GM21528 (cell line): ENCODE results near the gene SESTD1.
"Not testable (repeated sequence)": the region's sequence is repeated elsewhere in the genome, so short reads cannot be mapped to it uniquely, and the experiment has no call there.

ENCODE experiments used
- ATAC-seq: cut with Tn5 transposase; IDR thresholded peaks from one replicate; pipeline ENCODE4 v1.9.1; 2021; ENCODE audit warnings: mild to moderate bottlenecking, moderate library complexity; ENCODE audit not compliant: unreplicated experiment, low FRiP score

Gene SESTD1

DNA sequence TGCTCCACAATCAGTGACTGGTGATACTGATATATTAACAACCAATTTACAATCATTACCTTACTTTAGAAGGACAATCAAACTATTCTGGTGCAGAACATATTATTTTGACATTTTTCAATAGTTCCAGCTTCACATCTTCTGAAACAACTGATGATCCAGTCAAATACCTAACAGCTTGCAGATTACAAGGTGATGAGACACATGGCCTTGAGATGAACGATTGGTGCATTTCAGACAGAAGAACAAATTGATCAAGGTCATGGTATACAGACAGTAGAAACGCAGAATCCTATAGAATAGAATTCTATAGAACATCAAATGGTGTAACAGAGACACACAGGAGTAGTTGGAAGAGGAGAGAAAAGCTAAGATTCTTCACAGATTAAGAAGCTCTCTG, 24.8 kb downstream of the SESTD1 start:
- ATAC-seq: no peak

DNA sequence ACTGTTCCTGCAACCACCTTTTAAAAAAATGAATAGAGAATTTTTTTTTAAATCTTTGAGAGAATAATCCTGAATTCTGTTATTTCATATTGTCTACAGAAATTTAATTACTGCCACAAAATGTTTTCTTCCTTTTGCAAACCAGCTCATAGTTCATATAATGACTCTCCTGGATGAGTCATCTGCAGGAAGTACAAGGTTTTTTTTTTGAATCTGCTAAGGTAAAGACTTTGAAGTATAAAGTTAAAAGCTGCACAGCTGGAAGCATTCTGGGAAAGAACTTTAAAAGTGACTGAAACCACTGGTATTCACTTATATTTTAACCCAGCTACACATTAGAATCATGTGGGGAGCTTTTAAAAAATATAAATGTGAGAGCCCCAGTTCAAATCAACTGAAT, 25.4 kb downstream of the SESTD1 start:
- ATAC-seq: peak; percentile 69

DNA sequence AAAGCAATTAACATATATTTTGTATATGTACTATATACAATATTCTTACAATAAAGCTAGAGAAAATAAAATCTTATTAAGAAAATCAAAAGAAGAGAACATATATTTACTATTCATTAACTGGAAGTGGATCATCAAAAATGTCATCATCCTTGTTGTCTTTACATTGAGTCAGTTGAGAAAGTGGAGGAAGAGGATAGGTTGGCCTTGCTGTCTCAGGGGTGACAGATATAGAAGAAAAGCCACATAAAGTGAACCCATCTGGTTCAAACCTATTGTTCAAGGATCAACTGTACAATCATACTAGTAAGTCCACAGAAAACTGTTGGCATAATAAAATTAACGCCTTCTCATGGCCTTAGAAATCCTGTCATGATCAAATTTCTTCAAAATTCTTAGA, 26.6 kb downstream of the SESTD1 start:
- ATAC-seq: no peak

DNA sequence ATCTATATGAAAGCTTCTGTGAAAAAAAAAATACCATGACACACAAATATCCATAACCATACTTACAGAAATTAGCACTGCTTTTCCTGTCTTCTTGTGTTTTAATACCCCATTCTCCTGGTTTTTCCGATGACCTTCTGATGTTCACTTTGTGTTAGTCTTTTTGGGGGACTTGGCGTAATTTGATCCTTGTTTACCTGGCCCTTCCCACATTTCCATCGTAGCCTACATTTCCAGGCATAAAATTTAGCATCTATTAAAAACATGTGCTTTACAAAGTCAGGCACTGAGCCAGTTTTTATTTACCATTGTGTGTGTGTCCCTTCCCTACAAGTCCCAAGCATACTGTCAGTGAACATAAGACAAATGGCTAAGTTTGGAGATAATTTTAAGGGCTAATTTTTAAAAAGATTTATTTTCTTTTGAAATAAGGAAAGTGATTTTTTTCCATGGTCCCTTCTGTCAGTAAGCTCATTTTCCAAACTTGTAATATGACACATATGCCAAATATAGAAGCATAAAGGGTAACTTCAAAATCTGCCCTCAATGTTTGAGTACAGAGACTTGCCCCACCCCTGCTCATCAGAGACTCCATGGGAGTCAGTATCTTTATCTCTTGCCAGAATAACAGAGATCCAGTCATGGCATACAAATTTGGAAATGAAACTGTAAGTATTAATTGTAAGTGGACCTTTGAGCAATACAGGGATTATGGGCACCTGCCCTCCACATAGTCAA, 27.3 kb downstream of the SESTD1 start:
- no peak for ATAC-seq

DNA sequence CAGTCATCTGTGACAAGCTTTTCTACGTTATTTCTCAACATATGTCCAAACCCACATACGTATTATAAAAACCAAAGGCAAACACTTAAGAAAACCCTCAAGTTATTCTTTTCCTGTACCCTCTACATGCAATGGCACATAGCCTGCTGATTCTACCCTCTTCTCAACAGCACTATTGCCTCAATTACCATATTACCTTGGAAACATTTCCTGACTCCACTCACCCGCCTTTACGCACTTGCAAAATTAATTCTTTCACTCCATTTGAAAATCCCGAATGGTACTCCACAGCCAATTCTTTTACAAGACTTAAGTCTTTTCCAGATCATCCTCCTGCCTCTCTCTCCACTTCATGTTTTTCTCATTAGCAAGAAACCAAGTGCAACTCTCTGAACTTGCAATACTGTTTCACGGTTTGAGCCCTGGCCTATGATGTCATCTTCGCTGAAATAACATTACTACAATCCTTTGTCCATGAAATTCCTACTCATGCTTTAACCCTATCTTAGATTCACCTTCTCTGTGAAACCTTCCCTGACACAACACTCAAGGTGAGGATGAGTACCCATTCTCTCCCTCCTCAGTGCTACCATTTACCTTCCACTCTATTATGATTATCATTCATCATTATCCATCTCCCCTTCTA, 29.0 kb downstream of the SESTD1 start:
- ATAC-seq: no peak

DNA sequence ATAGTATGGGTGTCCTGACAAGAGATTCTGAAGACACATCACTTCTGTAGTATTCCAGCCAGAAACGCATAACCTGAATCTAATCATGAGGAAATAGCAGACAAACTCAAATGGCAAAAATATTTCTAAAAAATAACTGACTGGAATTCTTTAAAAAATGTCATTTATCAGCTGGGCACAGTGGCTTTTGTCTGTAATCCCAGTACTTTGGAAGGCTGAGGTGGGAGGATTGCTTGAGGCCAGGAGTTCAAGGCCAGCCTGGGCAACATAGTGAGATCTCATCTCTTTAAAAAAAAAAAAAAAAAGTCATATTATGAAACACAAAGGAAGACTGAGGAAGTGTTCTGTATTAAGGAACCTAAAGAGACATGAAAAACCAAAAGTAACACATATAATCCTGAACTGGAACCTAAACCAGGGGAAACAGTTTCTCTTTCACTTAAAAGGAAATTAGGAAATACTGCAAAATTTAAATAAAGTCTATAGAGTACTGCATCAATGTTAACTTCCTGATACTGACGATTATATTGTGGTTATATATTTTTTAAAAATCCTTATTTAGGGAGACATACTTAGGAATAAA, 29.9 kb downstream of the SESTD1 start:
- ATAC-seq: no peak

DNA sequence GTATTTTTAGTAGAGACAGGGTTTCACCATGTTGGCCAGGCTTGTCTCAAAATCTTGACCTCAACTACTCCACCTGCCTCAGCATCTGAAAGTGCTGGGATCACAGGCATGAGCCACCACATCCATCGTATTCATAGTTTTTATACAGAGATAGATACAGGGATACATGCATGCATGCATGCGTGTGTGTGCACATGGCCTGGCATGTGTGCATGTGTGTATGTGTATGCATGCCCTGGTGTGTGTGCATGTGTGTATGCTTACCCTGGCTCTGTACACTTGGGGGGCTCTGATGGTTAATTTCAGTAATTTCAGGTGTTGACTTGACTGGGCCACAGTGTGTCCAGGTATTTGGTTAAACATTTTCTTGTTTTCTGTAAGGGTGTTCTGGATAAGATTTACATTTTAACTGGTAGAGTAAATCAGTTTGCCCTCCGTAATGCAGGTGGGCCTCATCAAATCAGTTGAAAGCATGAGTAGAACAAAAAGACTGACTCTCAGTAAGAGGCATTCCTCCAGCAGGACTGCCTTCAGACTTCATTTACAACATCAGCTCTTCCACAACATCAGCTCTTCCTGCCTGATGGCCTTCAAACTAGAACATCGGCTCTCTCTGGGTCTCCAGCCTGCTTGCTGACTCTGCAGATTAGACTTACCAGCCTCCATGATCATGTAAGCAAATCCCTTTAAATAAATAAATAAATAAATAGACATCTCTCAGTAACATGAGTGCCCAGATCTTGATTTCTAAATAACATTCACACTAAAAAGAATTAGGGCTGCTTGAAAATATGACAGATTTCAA, 30.8 kb downstream of the SESTD1 start:
- no peak for ATAC-seq

DNA sequence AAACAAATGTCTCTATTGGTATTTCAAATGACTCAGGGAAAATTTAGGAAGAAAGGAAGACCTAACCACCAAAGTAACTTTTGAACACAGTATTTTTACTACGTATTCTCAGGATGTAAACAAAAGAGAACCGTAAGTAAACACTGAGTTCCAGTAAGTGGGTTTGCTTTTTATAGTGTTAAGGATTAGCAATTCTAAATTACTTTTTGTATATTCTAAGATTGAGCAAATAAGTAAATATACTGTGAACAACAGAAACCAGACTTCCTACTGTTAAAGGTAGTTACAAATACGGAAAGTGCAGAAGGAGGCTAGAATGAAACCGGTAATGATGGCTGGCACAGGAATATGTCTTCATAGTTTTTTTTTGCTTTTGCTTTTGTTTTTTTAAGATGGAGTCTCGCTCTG, 31.5 kb downstream of the SESTD1 start:
- ATAC-seq: no peak

DNA sequence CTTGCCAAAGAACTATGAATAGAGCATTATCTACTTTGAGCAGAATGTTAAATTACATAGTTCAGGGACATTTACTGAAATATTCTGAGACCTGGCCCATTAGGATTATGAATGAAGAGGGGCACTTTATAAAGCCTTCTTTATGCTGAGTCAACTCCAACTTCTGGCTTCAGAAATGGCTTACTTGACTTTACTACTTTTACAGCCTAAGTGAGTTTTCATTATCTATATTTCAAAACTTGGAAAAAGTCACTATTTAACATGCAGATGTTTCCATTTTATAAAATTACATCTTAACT, 37.7 kb downstream of the SESTD1 start:
- no peak for ATAC-seq

DNA sequence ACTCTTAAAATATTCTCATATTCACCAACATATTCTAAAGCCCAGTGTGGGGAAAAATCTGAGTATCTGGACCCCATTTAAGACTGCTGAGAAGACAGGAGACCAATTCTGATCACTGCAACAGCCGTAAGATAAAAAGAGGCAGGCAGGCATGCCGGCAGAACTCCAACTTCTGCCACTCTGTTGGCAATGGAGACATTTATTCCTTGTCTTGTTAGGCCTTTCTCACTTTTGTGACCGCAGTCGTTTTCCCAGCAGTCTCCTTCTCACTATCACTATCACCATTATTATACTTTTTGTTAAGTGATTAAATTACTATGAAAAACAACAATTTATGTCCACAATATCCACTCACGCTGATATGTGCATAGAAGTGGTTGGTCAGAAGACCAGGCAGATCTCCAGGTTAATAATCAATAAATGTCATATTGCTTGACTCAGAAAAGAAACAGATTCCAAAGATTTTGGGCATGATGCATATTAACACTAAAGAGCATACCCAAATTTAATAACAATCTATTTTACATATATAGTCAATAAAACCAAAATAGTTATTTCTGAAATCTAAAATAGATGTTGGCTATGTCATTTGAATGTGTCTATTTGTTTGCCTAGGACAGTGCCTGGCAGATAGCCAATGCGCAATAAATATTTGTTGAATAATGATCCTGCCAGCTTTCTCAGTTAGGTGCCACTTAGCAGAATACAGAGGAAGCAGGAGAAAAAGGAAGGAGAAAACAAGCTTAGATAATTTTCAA, 38.2 kb downstream of the SESTD1 start:
- ATAC-seq: no peak

DNA sequence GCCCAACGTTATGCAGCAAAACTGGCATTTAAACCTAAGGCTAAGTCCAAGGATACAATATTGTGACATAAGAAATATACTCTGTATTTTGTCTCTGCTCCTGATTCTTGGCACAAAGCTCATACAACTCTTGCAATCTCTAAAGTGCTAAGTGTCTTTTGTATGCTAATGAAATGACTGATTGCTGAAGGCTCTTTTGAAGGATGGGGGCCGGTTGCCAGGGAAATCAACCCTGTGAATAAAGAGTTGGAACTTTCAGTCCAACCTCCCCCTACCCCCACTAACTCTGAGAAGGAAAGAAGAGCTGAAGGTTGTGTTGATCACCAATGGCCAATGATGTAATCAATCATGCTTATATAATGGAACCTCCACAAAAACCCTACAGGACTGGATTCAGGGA, 40.3 kb downstream of the SESTD1 start:
- ATAC-seq: no peak

DNA sequence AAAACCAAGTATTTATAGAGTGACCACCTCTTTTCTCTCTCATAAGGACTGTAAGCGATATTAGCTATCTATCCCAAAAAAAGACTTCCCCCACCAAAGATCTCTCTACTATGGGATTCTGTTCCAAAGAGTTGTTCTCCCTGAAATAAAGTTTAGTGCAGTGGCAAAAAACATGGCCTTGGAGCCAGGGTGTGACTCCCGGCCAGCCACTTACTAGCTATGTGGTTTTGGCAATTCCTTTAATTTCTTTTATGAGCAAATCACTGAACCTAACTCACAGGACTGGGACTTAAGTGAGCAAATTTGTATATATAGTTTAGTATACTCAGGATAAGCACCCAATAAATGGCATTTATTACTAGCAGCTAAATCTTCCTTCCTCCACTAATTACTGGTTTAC, 42.6 kb downstream of the SESTD1 start:
- ATAC-seq: no peak

DNA sequence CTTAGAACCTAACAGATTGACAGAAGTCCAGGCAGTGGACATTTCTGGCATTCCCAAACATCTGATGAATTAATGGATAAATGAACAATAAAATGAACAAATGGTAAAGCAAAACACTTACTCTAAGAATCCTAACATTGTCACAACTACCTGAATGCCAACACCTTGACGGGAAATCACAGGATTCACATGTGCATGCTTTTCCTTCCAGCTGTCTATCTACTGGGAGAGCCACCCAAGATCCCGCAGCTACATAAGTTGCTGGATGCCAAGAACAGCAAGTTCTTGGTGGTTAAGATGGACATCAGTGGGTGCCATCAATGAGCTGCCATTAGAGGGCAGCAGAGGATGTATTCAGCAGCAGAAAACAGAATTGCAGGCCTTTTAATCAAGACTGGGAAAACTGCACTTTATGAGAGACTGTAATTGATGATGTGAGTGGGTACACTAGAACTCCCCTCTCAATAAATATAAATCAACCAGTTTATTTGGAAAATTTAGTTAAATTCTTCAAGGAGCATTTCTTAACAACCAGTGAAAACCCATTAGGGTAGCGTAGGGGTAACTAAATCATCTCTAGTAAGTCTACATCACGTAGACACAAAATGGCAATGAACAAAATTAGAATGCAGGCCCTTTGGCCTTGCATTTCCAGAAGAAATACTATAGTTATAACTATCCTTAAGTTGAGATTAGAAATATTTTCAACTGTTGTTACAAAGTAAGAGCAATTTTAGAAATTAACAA, 45.6 kb downstream of the SESTD1 start:
- no peak for ATAC-seq

DNA sequence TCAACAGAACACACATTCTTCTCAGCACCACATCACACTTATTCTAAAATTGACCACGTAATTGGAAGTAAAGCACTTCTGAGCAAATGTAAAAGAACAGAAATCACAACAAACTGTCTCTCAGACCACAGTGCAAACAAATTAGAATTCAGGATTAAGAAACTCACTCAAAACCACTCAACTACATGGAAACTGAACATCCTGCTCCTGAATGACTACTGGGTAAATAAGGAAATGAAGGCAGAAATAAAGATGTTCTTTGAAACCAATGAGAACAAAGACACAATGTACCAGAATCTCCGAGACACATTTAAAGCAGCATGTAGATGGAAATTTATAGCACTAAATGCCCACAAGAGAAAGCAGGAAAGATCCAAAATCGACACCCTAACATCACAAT, 50.0 kb downstream of the SESTD1 start:
- ATAC-seq: not testable (repeated sequence)

DNA sequence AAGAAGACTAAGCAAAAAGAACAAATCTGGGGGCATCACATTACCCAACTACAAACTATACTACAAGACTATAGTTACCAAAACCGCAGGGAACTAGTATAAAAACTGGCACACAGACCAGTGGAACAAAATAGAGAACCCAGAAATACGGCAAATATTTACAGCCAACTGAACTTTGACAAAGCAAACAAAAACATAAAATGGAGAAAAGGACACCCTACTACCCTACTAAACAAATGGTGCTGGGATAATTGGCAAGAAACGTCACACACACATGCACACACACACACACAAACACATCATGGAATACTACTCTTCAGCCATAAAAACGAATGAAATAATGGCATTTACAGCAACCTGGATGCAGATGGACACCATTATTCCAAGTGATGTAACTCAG, 53.3 kb downstream of the SESTD1 start:
- ATAC-seq: no peak

DNA sequence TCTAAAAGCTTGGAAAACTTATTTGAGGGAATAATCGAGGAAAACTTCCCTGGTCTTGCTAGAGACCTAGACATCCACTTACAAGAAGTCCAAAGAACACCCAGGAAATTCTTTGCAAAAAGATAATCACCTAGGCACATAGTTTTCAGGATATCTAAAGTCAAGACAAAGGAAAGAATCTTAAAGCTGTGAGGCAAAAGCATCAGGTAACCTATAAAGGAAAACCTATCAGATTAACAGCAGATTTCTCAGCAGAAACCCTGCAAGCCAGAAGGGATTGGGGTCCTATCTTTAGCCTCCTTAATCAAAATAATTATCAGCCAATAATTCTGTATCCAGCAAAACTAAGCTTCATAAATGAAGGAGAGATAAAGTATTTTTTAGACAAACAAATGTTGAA, 56.4 kb downstream of the SESTD1 start:
- not testable (repeated sequence) for ATAC-seq

DNA sequence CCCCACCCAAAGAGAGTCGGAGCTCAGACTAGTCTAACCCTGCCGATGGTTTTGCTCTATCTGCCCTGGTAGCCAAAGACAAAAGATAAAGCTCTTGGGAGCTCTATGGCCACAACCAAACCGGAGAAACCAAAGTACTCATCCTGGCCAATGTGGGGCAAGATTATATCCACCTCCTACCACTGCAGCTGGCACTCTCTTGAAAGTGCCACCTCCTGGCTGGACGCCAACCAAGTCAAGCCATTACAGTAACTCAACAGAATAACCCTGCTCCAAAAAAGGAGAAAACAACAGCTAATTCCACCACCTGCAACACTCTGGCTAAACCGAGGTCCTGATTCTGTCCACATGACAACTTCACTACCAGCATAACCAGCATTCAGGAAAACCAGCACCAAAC, 57.6 kb downstream of the SESTD1 start:
- ATAC-seq: no peak

DNA sequence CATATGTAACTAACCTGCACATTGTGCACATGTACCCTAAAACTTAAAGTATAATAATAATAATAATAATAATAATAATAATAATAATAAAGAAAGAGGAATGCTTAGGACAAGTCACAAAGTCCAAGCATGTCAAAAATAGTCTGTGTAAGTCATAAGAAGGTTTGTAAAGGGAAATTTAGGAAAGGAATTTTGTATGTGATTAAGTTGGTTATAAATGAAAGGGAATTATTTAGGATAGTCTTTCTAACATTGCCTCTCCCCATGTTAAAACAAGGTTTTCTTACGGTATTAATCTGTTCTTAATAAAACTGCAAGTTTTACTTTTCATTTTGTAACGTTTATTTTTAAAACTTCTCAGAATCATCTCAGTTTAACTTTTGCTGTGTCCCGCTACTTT, 62.8 kb downstream of the SESTD1 start:
- ATAC-seq: no peak

DNA sequence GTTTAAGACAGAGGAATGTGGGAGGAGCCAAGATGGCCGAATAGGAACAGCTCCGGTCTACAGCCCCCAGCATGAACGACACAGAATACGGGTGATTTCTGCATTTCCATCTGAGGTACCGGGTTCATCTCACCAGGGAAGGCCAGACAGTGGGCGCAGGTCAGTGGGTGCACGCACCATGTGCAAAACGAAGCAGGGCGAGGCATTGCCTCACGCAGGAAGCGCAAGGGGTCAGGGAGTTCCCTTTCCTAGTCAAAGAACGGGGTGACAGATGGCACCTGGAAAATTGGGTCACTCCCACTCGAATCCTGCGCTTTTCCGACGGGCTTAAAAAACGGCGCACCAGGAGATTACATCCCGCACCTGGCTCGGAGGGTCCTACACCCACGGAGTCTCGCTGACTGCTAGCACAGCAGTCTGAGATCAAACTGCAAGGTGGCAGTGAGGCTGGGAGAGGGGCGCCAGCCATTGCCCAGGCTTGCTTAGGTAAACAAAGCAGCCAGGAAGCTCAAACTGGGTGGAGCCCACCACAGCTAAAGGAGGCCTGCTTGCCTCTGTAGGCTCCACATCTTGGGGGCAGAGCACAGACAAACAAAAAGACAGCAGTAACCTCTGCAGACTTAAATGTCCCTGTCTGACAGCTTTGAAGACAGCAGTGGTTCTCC, 68.6 kb downstream of the SESTD1 start:
- not testable (repeated sequence) for ATAC-seq
